Esophagus mucosa (tissue), 1 donor: ENCODE data around the gene EWSR1. TPM values are rescaled to one million over a fixed set of nuclear protein-coding genes. Genes with fewer than 3 reads are reported as not detected.
"Not testable (repeated sequence)": the region's sequence is repeated elsewhere in the genome, so short reads cannot be mapped to it uniquely, and the experiment has no call there.

ENCODE experiments used
- ATAC-seq: fragments of 200-7000 bp; cut with Tn5 transposase; one replicate; pipeline ENCODE4 v1.9.1; 2020
- total RNA-seq: library from RNA; stranded (reverse); gene quantifications from one replicate; pipeline ENCODE4 v1.2.4, GENCODE V29; 2023
- donor health status: DM: yes; HTN: yes; CAD: no.

The EWSR1 gene
- total RNA-seq, 1 donor from 2014 or later: 127 TPM

GRCh38 chr22:29339381-29340235, 71.5 kb downstream of the EWSR1 start:
- ATAC-seq: peak; percentile 49

- ATAC-seq: no peak
Observed at GRCh38 chr22:29340566-29340965, 72.5 kb downstream of the EWSR1 start.

GRCh38 chr22:29341056-29341848, 73.2 kb downstream of the EWSR1 start:
- ATAC-seq: no peak

GRCh38 chr22:29341849-29342127, 73.7 kb downstream of the EWSR1 start:
- ATAC-seq: no peak

- no peak for ATAC-seq
Observed at GRCh38 chr22:29342177-29342576, 74.1 kb downstream of the EWSR1 start.

GRCh38 chr22:29342577-29343312, 74.7 kb downstream of the EWSR1 start:
- peak; percentile 6 for ATAC-seq

GRCh38 chr22:29343313-29343805, 75.3 kb downstream of the EWSR1 start:
- ATAC-seq: no peak

GRCh38 chr22:29344137-29344536, 76.1 kb downstream of the EWSR1 start:
- peak; percentile 34 for ATAC-seq

- ATAC-seq: not testable (repeated sequence)
Observed at GRCh38 chr22:29344889-29345288, 76.8 kb downstream of the EWSR1 start.

GRCh38 chr22:29345932-29346331, 77.9 kb downstream of the EWSR1 start:
- ATAC-seq: no peak

- no peak for ATAC-seq
Observed at GRCh38 chr22:29346659-29347058, 78.6 kb downstream of the EWSR1 start.

GRCh38 chr22:29348041-29348440, 80.0 kb downstream of the EWSR1 start:
- ATAC-seq: no peak

GRCh38 chr22:29348956-29349355, 80.9 kb downstream of the EWSR1 start:
- peak; percentile 69 for ATAC-seq

Other genes starting within 250 kb of the EWSR1 start
- not detected for gene C22orf31, start 206.4 kb upstream of the EWSR1 start, total RNA-seq
- 72.9 TPM for gene KREMEN1, start 195.2 kb upstream of the EWSR1 start, total RNA-seq
- gene EMID1, start 62.4 kb upstream of the EWSR1 start, total RNA-seq: 0.84 TPM
- gene RHBDD3, start 287 bp upstream of the EWSR1 start, total RNA-seq: 10.4 TPM
- gene GAS2L1, start 38.4 kb downstream of the EWSR1 start, total RNA-seq: 27.7 TPM
- gene RASL10A, start 47.4 kb downstream of the EWSR1 start, total RNA-seq: 0.88 TPM
- gene AP1B1, start 120.3 kb downstream of the EWSR1 start, total RNA-seq: 80.8 TPM
- gene RFPL1, start 170.3 kb downstream of the EWSR1 start, total RNA-seq: not detected
- not detected for gene NEFH, start 211.9 kb downstream of the EWSR1 start, total RNA-seq